ENCODE measurements around the gene NRXN3. TPM values are rescaled to one million over a fixed set of nuclear protein-coding genes. Genes with fewer than 3 reads are reported as not detected.

NRXN3 gene
- total RNA-seq, 2 experiments from 2014 or later: not detected

GRCh38 chr14:78754059-78754458 is 583.9 kb downstream of the NRXN3 start:
- ChIA-PET CTCF (ENCODE audit: unreplicated experiment) (no interaction called here), POLR2A (interaction anchor here (0.9 kb wide), 1 partner anchor 10 kb away, joined by 4 read pairs; no protein-coding TSS in a partner anchor)
- DNase-seq (ENCODE audit: low spot score): no peak
- Histone ChIP-seq H3K79me2 (ENCODE audit: insufficient read depth, low read depth, low read length) (no peaks in the 10 kb centered on the region), H3K4me2 (ENCODE audit: low read length) (no peak overlapping the region), H3K4me1 (ENCODE audit: insufficient read depth, low read length, poor library complexity, severe bottlenecking) (no peaks in the 10 kb centered on the region), H4K20me1 (ENCODE audit: insufficient read depth, low read length) (no peaks in the 10 kb centered on the region), H3K27ac (ENCODE audit: low read depth, low read length, poor library complexity, severe bottlenecking) (no peak overlapping the region), H3K9me2 (ENCODE audit: insufficient read depth, low read length) (no peaks in the 10 kb centered on the region), H3K9me3 (ENCODE audit: low read length) (no peaks in the 10 kb centered on the region), H2AFZ (ENCODE audit: low read length) (no peak overlapping the region), H3K36me3 (ENCODE audit: insufficient read depth, low read length) (no peaks in the 10 kb centered on the region), H3K4me3 (ENCODE audit: low read depth, low read length, poor library complexity, severe bottlenecking) (no peak overlapping the region)
- intact Hi-C loops (cut with micrococcal nuclease; ENCODE audit: unreplicated experiment): no loop called here
- BruUV-seq (replicated peaks): no TSS peak
- no peak for TF ChIP-seq EZH2phosphoT487 (IDR thresholded peaks at IDR 0.05; ENCODE audit: borderline replicate concordance, low read depth, low read length)
- TF ChIP-seq CTCF (conservative IDR thresholded peaks at IDR 0.05; ENCODE audit: low read length): no peak

- no peaks in the 10 kb centered on the region for H3K9me2 ChIP-seq (ENCODE audit: insufficient read depth, low read length)
- H3K9me3 ChIP-seq (ENCODE audit: low read length): no peaks in the 10 kb centered on the region
- no peaks in the 10 kb centered on the region for H4K20me1 ChIP-seq (ENCODE audit: insufficient read depth, low read length)
- H2AFZ ChIP-seq (ENCODE audit: low read length): no peak overlapping the region
- H3K36me3 ChIP-seq (ENCODE audit: insufficient read depth, low read length): no peaks in the 10 kb centered on the region
- H3K4me3 ChIP-seq (ENCODE audit: low read depth, low read length, poor library complexity, severe bottlenecking): no peak overlapping the region
- TF ChIP-seq CTCF (conservative IDR thresholded peaks at IDR 0.05; ENCODE audit: low read length) (peak; percentile 71), EZH2phosphoT487 (IDR thresholded peaks at IDR 0.05; ENCODE audit: borderline replicate concordance, low read depth, low read length) (no peak)
- H3K4me1 ChIP-seq (ENCODE audit: insufficient read depth, low read length, poor library complexity, severe bottlenecking): no peaks in the 10 kb centered on the region
- no peaks in the 10 kb centered on the region for H3K79me2 ChIP-seq (ENCODE audit: insufficient read depth, low read depth, low read length)
- POLR2A ChIA-PET: no interaction called here
- H3K4me2 ChIP-seq (ENCODE audit: low read length): no peak overlapping the region
- no peak overlapping the region for H3K27ac ChIP-seq (ENCODE audit: low read depth, low read length, poor library complexity, severe bottlenecking)
- intact Hi-C loops (cut with micrococcal nuclease; ENCODE audit: unreplicated experiment): no loop called here
- peak; percentile 24 for DNase-seq (ENCODE audit: low spot score)
- CTCF ChIA-PET (ENCODE audit: unreplicated experiment): no interaction called here
- no TSS peak for BruUV-seq (replicated peaks)
These were observed 588.2 kb downstream of the NRXN3 start for GRCh38 chr14:78758333-78758732.

- DNase-seq (ENCODE audit: low spot score): no peak
- no peak overlapping the region for H2AFZ ChIP-seq (ENCODE audit: low read length)
- no peak overlapping the region for H3K4me2 ChIP-seq (ENCODE audit: low read length)
- no peaks in the 10 kb centered on the region for H3K9me2 ChIP-seq (ENCODE audit: insufficient read depth, low read length)
- no peaks in the 10 kb centered on the region for H4K20me1 ChIP-seq (ENCODE audit: insufficient read depth, low read length)
- CTCF ChIA-PET (ENCODE audit: unreplicated experiment): no interaction called here
- intact Hi-C loops (cut with micrococcal nuclease; ENCODE audit: unreplicated experiment): no loop called here
- H3K9me3 ChIP-seq (ENCODE audit: low read length): no peaks in the 10 kb centered on the region
- H3K36me3 ChIP-seq (ENCODE audit: insufficient read depth, low read length): no peaks in the 10 kb centered on the region
- H3K4me1 ChIP-seq (ENCODE audit: insufficient read depth, low read length, poor library complexity, severe bottlenecking): no peaks in the 10 kb centered on the region
- H3K27ac ChIP-seq (ENCODE audit: low read depth, low read length, poor library complexity, severe bottlenecking): no peak overlapping the region
- POLR2A ChIA-PET: no interaction called here
- no peak for TF ChIP-seq EZH2phosphoT487 (IDR thresholded peaks at IDR 0.05; ENCODE audit: borderline replicate concordance, low read depth, low read length)
- no peak for TF ChIP-seq CTCF (conservative IDR thresholded peaks at IDR 0.05; ENCODE audit: low read length)
- no TSS peak for BruUV-seq (replicated peaks)
- no peak overlapping the region for H3K4me3 ChIP-seq (ENCODE audit: low read depth, low read length, poor library complexity, severe bottlenecking)
- no peaks in the 10 kb centered on the region for H3K79me2 ChIP-seq (ENCODE audit: insufficient read depth, low read depth, low read length)
These were observed 592.2 kb downstream of the NRXN3 start for GRCh38 chr14:78762331-78762730.
